GM18505 (cell line): Measurements from ENCODE around the gene PKN1.
"Not testable (repeated sequence)": the region's sequence is repeated elsewhere in the genome, so short reads cannot be mapped to it uniquely, and the experiment has no call there.

Experiments
- ATAC-seq: cut with Tn5 transposase; IDR thresholded peaks from one replicate; pipeline ENCODE4 v1.9.1; 2021; ENCODE audit not compliant: unreplicated experiment
- POLR2A ChIP-seq: IDR thresholded peaks from 4 replicates; pipeline ENCODE4 v1.6.1; 2011; ENCODE audit warnings: borderline replicate concordance; ENCODE audit not compliant: insufficient read depth, insufficient read length; ENCODE audit errors: extremely low read depth

The PKN1 gene

GRCh38 chr19:14432791-14433553 is at the start of gene PKN1:
Gene PKN1, plus strand, starts transcription at chr19:14433306. Its CDS starts 216 bp downstream, at chr19:14433522.
- TF ChIP-seq POLR2A: peak; percentile 50
- ATAC-seq: no peak

- ATAC-seq: no peak
Observed at GRCh38 chr19:14383661-14384555, 49.2 kb upstream of the PKN1 start.

GRCh38 chr19:14385492-14385891 is 47.6 kb upstream of the PKN1 start:
- ATAC-seq: no peak
- TF ChIP-seq POLR2A: no peak

More at GRCh38 chr19:14383661-14384555, 49.2 kb upstream of the PKN1 start:
- TF ChIP-seq POLR2A: peak; percentile 56

GRCh38 chr19:14390548-14390947 is 42.6 kb upstream of the PKN1 start:
- TF ChIP-seq POLR2A: no peak

GRCh38 chr19:14391156-14391821 is 41.8 kb upstream of the PKN1 start:
- no peak for ATAC-seq
- no peak for TF ChIP-seq POLR2A

More at GRCh38 chr19:14390548-14390947, 42.6 kb upstream of the PKN1 start:
- ATAC-seq: no peak

- no peak for ATAC-seq
- no peak for TF ChIP-seq POLR2A
Observed at GRCh38 chr19:14393329-14393728, 39.8 kb upstream of the PKN1 start.

- ATAC-seq: no peak
- peak; percentile 32 for TF ChIP-seq POLR2A
Observed at GRCh38 chr19:14394167-14394566, 38.9 kb upstream of the PKN1 start.

GRCh38 chr19:14395262-14395661 is 37.8 kb upstream of the PKN1 start:
- no peak for TF ChIP-seq POLR2A
- no peak for ATAC-seq

- peak; percentile 50 for TF ChIP-seq POLR2A
- ATAC-seq: no peak
Observed at GRCh38 chr19:14395710-14396336, 37.3 kb upstream of the PKN1 start.

- ATAC-seq: not testable (repeated sequence)
Observed at GRCh38 chr19:14396730-14397129, 36.4 kb upstream of the PKN1 start.

GRCh38 chr19:14397168-14397567 is 35.9 kb upstream of the PKN1 start:
- ATAC-seq: not testable (repeated sequence)

GRCh38 chr19:14400951-14401431 is 32.1 kb upstream of the PKN1 start:
- no peak for ATAC-seq

More at GRCh38 chr19:14400951-14401431, 32.1 kb upstream of the PKN1 start:
- no peak for TF ChIP-seq POLR2A
